H1 (cell line): ENCODE results near the gene GSPT1. TPM values are rescaled to one million over a fixed set of nuclear protein-coding genes. Genes with fewer than 3 reads are reported as not detected.

Source experiments
- CTCF ChIA-PET: fragments of 300-600 bp; sonication (Branson Sonifier 250); formaldehyde crosslinking; loops from one replicate; lab custom pipeline; 2021; ENCODE audit not compliant: partially characterized antibody; lab: Charles Lee
- POLR2A ChIA-PET: fragments of 300-600 bp; sonication (Branson Sonifier 250); formaldehyde crosslinking; loops from one replicate; lab custom pipeline; 2021; ENCODE audit warnings: inconsistent platforms; ENCODE audit not compliant: partially characterized antibody; lab: Charles Lee
- DNase-seq, 2 experiments: peaks; one replicate each; pipeline versions ENCODE4 v3.0.0 to v3.0.0-alpha.2; 2010 to 2022; ENCODE audit warnings: low spot score in 2 of 2, low read depth in 1 of 2, mixed read lengths in 1 of 2
- FAIRE-seq: peaks from 2 replicates; lab custom pipeline; 2011; peaks lifted over from hg19 to GRCh38; lab: Jason Lieb, UNC
- H2AFZ ChIP-seq: 2 replicates; pipeline ENCODE4 v1.8.1; 2012; ENCODE audit warnings: low read length, inconsistent platforms
- H2AK5ac ChIP-seq: 2 replicates; pipeline ENCODE4 v1.6.1; 2013; ENCODE audit warnings: low read depth, low read length
- H2BK120ac ChIP-seq: replicated peaks from 2 replicates; pipeline ENCODE3; 2013; ENCODE audit warnings: low read depth, low read length, inconsistent platforms
- H2BK12ac ChIP-seq: 2 replicates; pipeline ENCODE4 v1.6.1; 2013; ENCODE audit warnings: low read depth, low read length
- H2BK15ac ChIP-seq: 2 replicates; pipeline ENCODE4 v1.6.1; 2013; ENCODE audit warnings: low read length
- H2BK20ac ChIP-seq: 2 replicates; pipeline ENCODE4 v1.6.1; 2013; ENCODE audit warnings: low read length
- H2BK5ac ChIP-seq: 2 replicates; pipeline ENCODE4 v1.6.1; 2013; ENCODE audit warnings: low read depth, low read length
- H3K14ac ChIP-seq: 2 replicates; pipeline ENCODE4 v1.6.1; 2013; ENCODE audit warnings: inconsistent platforms; ENCODE audit not compliant: insufficient read length
- H3K18ac ChIP-seq: 2 replicates; pipeline ENCODE4 v1.6.1; 2013; ENCODE audit warnings: low read length; ENCODE audit errors: extremely low read depth
- H3K23ac ChIP-seq: 2 replicates; pipeline ENCODE4 v1.6.1; 2013; ENCODE audit warnings: inconsistent platforms; ENCODE audit not compliant: insufficient read length
- H3K23me2 ChIP-seq: 2 replicates; pipeline ENCODE4 v1.6.1; 2013; ENCODE audit warnings: low read depth, low read length
- H3K27ac ChIP-seq: 2 replicates; pipeline ENCODE4 v1.6.1; 2011; ENCODE audit warnings: low read depth, low read length, inconsistent platforms
- H3K27me3 ChIP-seq, 4 experiments: replicated peaks in 1 of 4; 1 replicate in 1 of 4; 2 replicates in 3 of 4; pipeline versions ENCODE4 v1.6.1 to v1.8.1; 2011 to 2013; ENCODE audit warnings: low read length in 3 of 4, mild to moderate bottlenecking in 3 of 4, inconsistent platforms in 2 of 4, mixed read lengths in 2 of 4, moderate library complexity in 1 of 4; ENCODE audit not compliant: control insufficient read depth in 3 of 4, insufficient read depth in 3 of 4; ENCODE audit errors: extremely low read depth in 1 of 4
- H3K36me3 ChIP-seq, 4 experiments: 2 replicates each; pipeline versions ENCODE4 v1.6.1 to v1.8.1; 2011 to 2013; ENCODE audit warnings: mild to moderate bottlenecking in 4 of 4, low read length in 3 of 4, moderate library complexity in 2 of 4, control low read depth in 1 of 4, inconsistent platforms in 1 of 4; ENCODE audit not compliant: insufficient read depth in 4 of 4, control insufficient read depth in 2 of 4
- H3K4ac ChIP-seq: replicated peaks from 2 replicates; pipeline ENCODE3; 2013; ENCODE audit warnings: low read length, low read depth, mixed read lengths, inconsistent platforms; ENCODE audit not compliant: insufficient read length
- H3K4me1 ChIP-seq, 4 experiments: replicated peaks in 1 of 4; 1 replicate in 1 of 4; 2 replicates in 3 of 4; pipeline versions ENCODE4 v1.6.1 to v1.8.1; 2011 to 2013; ENCODE audit warnings: low read length in 3 of 4, inconsistent platforms in 2 of 4, mixed read lengths in 1 of 4; ENCODE audit not compliant: insufficient read depth in 4 of 4, control insufficient read depth in 3 of 4
- H3K4me2 ChIP-seq, 2 experiments: 2 replicates each; pipeline versions ENCODE4 v1.6.1 to v1.8.1; 2011 to 2013; ENCODE audit warnings: low read depth in 2 of 2, low read length in 2 of 2, control low read depth in 1 of 2, inconsistent platforms in 1 of 2, mild to moderate bottlenecking in 1 of 2; ENCODE audit not compliant: insufficient read depth in 1 of 2
- H3K4me3 ChIP-seq, 4 experiments: fragments of 200-600, 300-600 bp in 1 of 4; sonication (generic), shearing (Covaris generic), sonication (Bioruptor Twin) in 1 of 4; 2 replicates each; pipeline versions ENCODE4 v1.5.1 to v1.8.1; 2011 to 2016; ENCODE audit warnings: low read length in 4 of 4, low read depth in 3 of 4, control low read depth in 2 of 4, inconsistent platforms in 2 of 4, mild to moderate bottlenecking in 2 of 4, mixed read lengths in 1 of 4, moderate library complexity in 1 of 4; ENCODE audit not compliant: insufficient read depth in 2 of 4; ENCODE audit errors: extremely low read depth in 1 of 4
- H3K56ac ChIP-seq: replicated peaks from 2 replicates; pipeline ENCODE3; 2013; ENCODE audit warnings: low read depth, mild to moderate bottlenecking, mixed read lengths, low read length, inconsistent platforms; ENCODE audit not compliant: insufficient read length
- H3K79me1 ChIP-seq: 2 replicates; pipeline ENCODE4 v1.6.1; 2013; ENCODE audit warnings: low read depth, low read length, control low read depth
- H3K79me2 ChIP-seq, 2 experiments: 2 replicates each; pipeline versions ENCODE4 v1.6.1 to v1.8.1; 2012 to 2013; ENCODE audit warnings: low read length in 2 of 2, mild to moderate bottlenecking in 2 of 2, inconsistent platforms in 1 of 2; ENCODE audit not compliant: insufficient read depth in 2 of 2, control insufficient read depth in 1 of 2
- H3K9ac ChIP-seq, 4 experiments: replicated peaks in 1 of 4; 1 replicate in 1 of 4; 2 replicates in 3 of 4; pipeline versions ENCODE4 v1.6.1 to v1.8.1; 2011 to 2013; ENCODE audit warnings: low read depth in 3 of 4, low read length in 3 of 4, control low read depth in 2 of 4, mild to moderate bottlenecking in 2 of 4, moderate library complexity in 2 of 4, inconsistent platforms in 1 of 4; ENCODE audit errors: extremely low read depth in 1 of 4
- H3K9me3 ChIP-seq, 2 experiments: 2 replicates each; pipeline versions ENCODE4 v1.6.1 to v1.8.1; 2012 to 2013; ENCODE audit warnings: mild to moderate bottlenecking in 2 of 2, moderate library complexity in 2 of 2, control low read depth in 1 of 2, inconsistent platforms in 1 of 2, low read depth in 1 of 2, low read length in 1 of 2, mixed read lengths in 1 of 2; ENCODE audit not compliant: insufficient read depth in 2 of 2
- H4K20me1 ChIP-seq, 2 experiments: replicated peaks in 1 of 2; 2 replicates each; pipeline versions ENCODE3 to v1.8.1; 2011 to 2013; ENCODE audit warnings: inconsistent platforms in 2 of 2, low read length in 2 of 2, mild to moderate bottlenecking in 1 of 2; ENCODE audit not compliant: insufficient read depth in 2 of 2, control insufficient read depth in 1 of 2
- H4K5ac ChIP-seq: 2 replicates; pipeline ENCODE4 v1.6.1; 2013; ENCODE audit warnings: low read length, low read depth, mixed read lengths, inconsistent platforms; ENCODE audit not compliant: insufficient read length
- H4K8ac ChIP-seq: 2 replicates; pipeline ENCODE4 v1.8.0; 2013; ENCODE audit warnings: mild to moderate bottlenecking, moderate library complexity, low read length, inconsistent platforms; ENCODE audit not compliant: insufficient read depth; ENCODE audit errors: extremely low read depth
- H4K91ac ChIP-seq: replicated peaks from 2 replicates; pipeline ENCODE3; 2013; ENCODE audit warnings: low read length, mixed read lengths, inconsistent platforms; ENCODE audit not compliant: insufficient read length
- ATF2 ChIP-seq: IDR thresholded peaks from 2 replicates; pipeline ENCODE4 v1.6.1; 2012; ENCODE audit warnings: low read length, inconsistent platforms
- ATF3 ChIP-seq: IDR thresholded peaks from 2 replicates; pipeline ENCODE4 v1.6.1; 2011; ENCODE audit warnings: low read depth, mild to moderate bottlenecking, low read length; ENCODE audit not compliant: insufficient read depth
- CHD1 ChIP-seq: IDR thresholded peaks from 2 replicates; pipeline ENCODE4 v1.6.1; 2012; ENCODE audit warnings: low read depth, low read length, improper control_type of control experiment
- EZH2 ChIP-seq: fragments of 200-600 bp; sonication (generic); IDR thresholded peaks from 2 replicates; pipeline ENCODE4 v1.7.1; 2012; ENCODE audit warnings: low read depth, mild to moderate bottlenecking, moderate library complexity, low read length, inconsistent platforms; ENCODE audit not compliant: severe bottlenecking
- JUND ChIP-seq: IDR thresholded peaks from 2 replicates; pipeline ENCODE4 v1.6.1; 2011; ENCODE audit warnings: mild to moderate bottlenecking, improper control_type of control experiment, low read length
- KDM1A ChIP-seq: fragments of 200-600, 300-600 bp; sonication (generic); IDR thresholded peaks from 2 replicates; pipeline ENCODE4 v1.7.1; 2016; ENCODE audit warnings: mild to moderate bottlenecking, low read length, borderline replicate concordance
- RXRA ChIP-seq: IDR thresholded peaks from 2 replicates; pipeline ENCODE4 v1.6.1; 2011; ENCODE audit warnings: low read depth, mild to moderate bottlenecking, low read length, moderate library complexity; ENCODE audit not compliant: insufficient read depth
- SP2 ChIP-seq: IDR thresholded peaks from 2 replicates; pipeline ENCODE4 v1.6.1; 2012; ENCODE audit warnings: mild to moderate bottlenecking, low read length, inconsistent platforms
- WGBS, 2 experiments: shearing (Covaris generic) in 1 of 2; methylation state at CpG; one replicate each; pipeline versions ENCODE4 v1.1.6 to v1.1.7; 2013 to 2015; ENCODE audit warnings: low lambda C conversion rate in 2 of 2, mixed read lengths in 2 of 2, inconsistent platforms in 1 of 2, low coverage in 1 of 2, missing lambda C conversion rate in 1 of 2; ENCODE audit not compliant: insufficient replicate concordance in 2 of 2, insufficient coverage in 1 of 2, insufficient read length in 1 of 2; ENCODE audit errors: extremely low coverage in 1 of 2, missing lambda C conversion rate in 1 of 2; 5-methylcytosine and 5-hydroxymethylcytosine counted together
- polyA plus RNA-seq, 7 experiments: library from polyadenylated mRNA; depleted of rRNA in 3 of 7; stranded (reverse) in 5 of 7; unstranded in 2 of 7; fragments of >200 nt in 5 of 7; fragments of 200-250 nt in 2 of 7; gene quantifications; 1 replicate in 5 of 7; 2 replicates in 1 of 7; 4 replicates in 1 of 7; pipeline versions ENCODE4 v1.2.1 to v1.2.3, GENCODE V29; 2011 to 2013; ENCODE audit warnings: missing spikeins in 2 of 7, mixed read lengths in 2 of 7
- total RNA-seq: library from RNA; stranded (reverse); fragmentation: NEBNext Ultra II Directional; extraction: Animal tissue kit (Norgen Biotek cat#: 25700); gene quantifications from 2 replicates; pipeline ENCODE4 v1.2.1, GENCODE V29; 2021

GSPT1 gene
- total and polyA plus RNA-seq, 2 of the 8 experiments (the other 6 are each of a cell fraction or from before 2014, with no cell fraction given): 51.0 to 204 TPM

- H2BK12ac ChIP-seq: no peak overlapping the region
- H3K14ac ChIP-seq: no peak overlapping the region
- no peak overlapping the region for H4K91ac ChIP-seq
- H2AFZ ChIP-seq: no peak overlapping the region
- no peaks in the 10 kb centered on the region; the same call in 1 of the 2 replicates for H3K79me1 ChIP-seq
- H4K5ac ChIP-seq: no peak overlapping the region
- H3K9me3 ChIP-seq: no peaks in the 10 kb centered on the region
- H4K20me1 ChIP-seq: peaks cover 0 to 4% of the 10 kb centered on the region in 2 experiments
- 88% methylated on average over 2 of the region's 2 CpGs; no CpG with 5 or more reads in 1 of the 2 experiments for WGBS, 2 experiments
- no peak overlapping the region for H3K23ac ChIP-seq
- no peak overlapping the region for H3K4ac ChIP-seq
- H4K8ac ChIP-seq: no peak overlapping the region
- peaks cover 4 to 53% (median 28%) of the 10 kb centered on the region in 4 experiments; a peak in 6 of 8 replicates for H3K36me3 ChIP-seq
- FAIRE-seq (no peak), DNase-seq (no peak)
- POLR2A ChIA-PET: no interaction called here
- no peak for TF ChIP-seq ATF3
- TF ChIP-seq EZH2: no peak
- TF ChIP-seq SP2: no peak
- TF ChIP-seq CHD1: no peak
- no peak for TF ChIP-seq RXRA
- TF ChIP-seq JUND: no peak
- TF ChIP-seq ATF2: no peak
- TF ChIP-seq KDM1A: no peak
- no peak overlapping the region for H3K4me3 ChIP-seq
- H3K56ac ChIP-seq: no peak overlapping the region
- H3K4me1 ChIP-seq: no peaks in the 10 kb centered on the region
- no peak overlapping the region for H2BK20ac ChIP-seq
- no peak overlapping the region for H2AK5ac ChIP-seq
- no peak overlapping the region for H2BK15ac ChIP-seq
- no peak overlapping the region for H2BK120ac ChIP-seq
- no peaks in the 10 kb centered on the region for H3K23me2 ChIP-seq
- H3K27ac ChIP-seq: no peak overlapping the region
- no peak overlapping the region for H3K18ac ChIP-seq
- H2BK5ac ChIP-seq: no peak overlapping the region
- no peaks in the 10 kb centered on the region for H3K27me3 ChIP-seq
- no peak overlapping the region for H3K4me2 ChIP-seq
- H3K79me2 ChIP-seq: peaks cover 0 to 14% of the 10 kb centered on the region in 2 experiments; a peak in 2 of 4 replicates
- CTCF ChIA-PET: no interaction called here
- no peak overlapping the region for H3K9ac ChIP-seq
Measured at GRCh38 chr16:11893571-11893970, 22.2 kb downstream of the GSPT1 start.
